ENCODE measurements around the gene ERICH4.

- no peak for TF ChIP-seq RFX5 (IDR thresholded peaks at IDR 0.05; ENCODE audit: borderline replicate concordance, low read depth, low read length)
- no peak for TF ChIP-seq POLR2A (IDR thresholded peaks at IDR 0.05; ENCODE audit: control extremely low read depth in 1 of 2, low read depth in 2 of 2, low read length in 2 of 2)
- TF ChIP-seq JUND (IDR thresholded peaks at IDR 0.05; ENCODE audit: low read length): no peak
- no peak for TF ChIP-seq POLR2AphosphoS5 (IDR thresholded peaks at IDR 0.05; ENCODE audit: low read depth, low read length)
- TF ChIP-seq BRCA1 (IDR thresholded peaks at IDR 0.05; ENCODE audit: low read depth, low read length): no peak
- no peak for TF ChIP-seq ATF3 (IDR thresholded peaks at IDR 0.05; ENCODE audit: insufficient read depth, low read depth, low read length)
- TF ChIP-seq EP300 (IDR thresholded peaks at IDR 0.05; ENCODE audit: borderline replicate concordance in 1 of 2, low read depth in 2 of 2, low read length in 2 of 2): no peak
- TF ChIP-seq CTCF (IDR thresholded peaks at IDR 0.05; ENCODE audit: control extremely low read depth in 1 of 3, insufficient read depth in 1 of 3, low read depth in 1 of 3, low read length in 3 of 3): no peak
- no peak for TF ChIP-seq GTF2F1 (IDR thresholded peaks at IDR 0.05; ENCODE audit: borderline replicate concordance, low read depth, low read length)
- TF ChIP-seq SIN3A (conservative IDR thresholded peaks at IDR 0.05 in 1 of 2, IDR thresholded peaks at IDR 0.05 in 1 of 2; ENCODE audit: low read depth in 1 of 2, low read length in 2 of 2): no peak
- TF ChIP-seq CEBPB (IDR thresholded peaks at IDR 0.05; ENCODE audit: low read depth, low read length): no peak
- TF ChIP-seq EZH2 (IDR thresholded peaks at IDR 0.05; ENCODE audit: low read depth, low read length, severe bottlenecking): no peak
These were observed 43.9 kb upstream of the ERICH4 start for GRCh38 chr19:41399091-41399490.
